ENCODE measurements around the gene CST3. TPM values are rescaled to one million over a fixed set of nuclear protein-coding genes. Genes with fewer than 3 reads are reported as not detected.
"Not testable (repeated sequence)": the region's sequence is repeated elsewhere in the genome, so short reads cannot be mapped to it uniquely, and the experiment has no call there.

CST3 gene
- total RNA-seq, 2 experiments from 2014 or later, result 0.47 to 0.50 TPM

GRCh38 chr20:23659610-23659988 lies 21.8 kb upstream of the CST3 start:
- CTCF ChIA-PET; H3K4me3 Mint-ChIP-seq; H3K27ac Mint-ChIP-seq; DNase-seq; H3K4me1 Mint-ChIP-seq (ENCODE audit: low read depth); H3K36me3 Mint-ChIP-seq (ENCODE audit: low read depth); POLR2A ChIA-PET; ATAC-seq; H3K9me3 Mint-ChIP-seq (ENCODE audit: insufficient read depth); H3K27me3 Mint-ChIP-seq (ENCODE audit: low read depth): not testable (repeated sequence)

GRCh38 chr20:23658989-23659609 lies 21.3 kb upstream of the CST3 start:
- DNase-seq (no peak), ATAC-seq (no peak)
- Mint-ChIP-seq H3K27ac (no peak overlapping the region), H3K9me3 (ENCODE audit: insufficient read depth) (no peaks in the 10 kb centered on the region), H3K4me1 (ENCODE audit: low read depth) (no peaks in the 10 kb centered on the region), H3K36me3 (ENCODE audit: low read depth) (no peaks in the 10 kb centered on the region), H3K4me3 (no peak overlapping the region), H3K27me3 (ENCODE audit: low read depth) (peaks cover 10% of the 10 kb centered on the region)
- ChIA-PET POLR2A (no interaction called here), CTCF (no interaction called here)

DNA sequence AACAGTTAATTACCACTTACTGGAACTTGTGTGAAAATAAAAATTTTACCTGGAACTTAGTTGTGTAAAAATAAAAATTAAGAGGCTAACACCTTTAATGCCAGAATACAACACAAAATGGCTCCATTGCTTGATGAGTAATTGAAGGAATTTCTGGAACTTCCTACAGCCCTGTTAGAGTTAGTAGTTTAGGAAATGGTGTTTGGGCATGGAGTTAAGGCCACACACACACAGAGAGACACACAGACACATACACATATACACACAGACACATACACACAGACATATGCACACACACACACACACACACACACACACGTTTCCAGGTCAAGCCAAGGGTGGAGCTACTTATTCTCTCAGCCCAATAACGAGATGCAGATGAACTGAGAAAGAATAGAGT lies 20.6 kb upstream of the CST3 start:
- no peak for DNase-seq
- H3K27ac Mint-ChIP-seq, result no peak overlapping the region

DNA sequence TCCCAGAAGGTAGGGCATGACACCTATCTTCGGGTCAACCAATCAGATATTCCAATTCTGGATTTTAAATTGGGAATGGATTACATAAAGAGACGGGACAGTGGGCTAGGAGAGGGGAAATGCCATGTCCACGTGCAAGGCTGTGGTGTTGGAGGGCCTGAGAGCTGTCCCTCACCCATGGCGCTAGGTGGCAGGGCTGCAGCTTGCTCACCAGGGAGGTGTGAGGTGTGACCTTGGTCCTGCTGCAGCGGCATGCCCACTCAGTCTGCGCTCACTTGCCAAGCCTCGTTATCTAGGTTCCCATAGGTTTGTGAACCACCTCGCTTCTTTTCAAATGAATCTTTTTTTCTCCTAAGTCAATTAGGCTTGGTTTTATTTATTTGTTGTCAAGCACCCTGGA lies 19.4 kb upstream of the CST3 start:
- DNase-seq, result no peak
- no peak for ATAC-seq

More for the DNA sequence above, 20.6 kb upstream of the CST3 start:
- ChIA-PET POLR2A (no interaction called here), CTCF (no interaction called here)
- no peaks in the 10 kb centered on the region for H3K9me3 Mint-ChIP-seq (ENCODE audit: insufficient read depth)
- H3K36me3 Mint-ChIP-seq (ENCODE audit: low read depth), result no peaks in the 10 kb centered on the region
- ATAC-seq, result no peak
- no peaks in the 10 kb centered on the region for H3K4me1 Mint-ChIP-seq (ENCODE audit: low read depth)
- no peak overlapping the region for H3K4me3 Mint-ChIP-seq
- H3K27me3 Mint-ChIP-seq (ENCODE audit: low read depth), result peaks cover 10% of the 10 kb centered on the region

GRCh38 chr20:23656372-23656771 lies 18.6 kb upstream of the CST3 start:
- H3K27me3 Mint-ChIP-seq (ENCODE audit: low read depth), result peaks cover 10% of the 10 kb centered on the region
- no peaks in the 10 kb centered on the region for H3K4me1 Mint-ChIP-seq (ENCODE audit: low read depth)
- ATAC-seq, result no peak

More for the DNA sequence above, 19.4 kb upstream of the CST3 start:
- H3K27ac Mint-ChIP-seq, result no peak overlapping the region
- H3K36me3 Mint-ChIP-seq (ENCODE audit: low read depth), result no peaks in the 10 kb centered on the region
- H3K4me1 Mint-ChIP-seq (ENCODE audit: low read depth), result no peaks in the 10 kb centered on the region
- H3K9me3 Mint-ChIP-seq (ENCODE audit: insufficient read depth), result no peaks in the 10 kb centered on the region
- H3K4me3 Mint-ChIP-seq, result no peak overlapping the region
- ChIA-PET POLR2A (no interaction called here), CTCF (no interaction called here)
- peaks cover 10% of the 10 kb centered on the region for H3K27me3 Mint-ChIP-seq (ENCODE audit: low read depth)

DNA sequence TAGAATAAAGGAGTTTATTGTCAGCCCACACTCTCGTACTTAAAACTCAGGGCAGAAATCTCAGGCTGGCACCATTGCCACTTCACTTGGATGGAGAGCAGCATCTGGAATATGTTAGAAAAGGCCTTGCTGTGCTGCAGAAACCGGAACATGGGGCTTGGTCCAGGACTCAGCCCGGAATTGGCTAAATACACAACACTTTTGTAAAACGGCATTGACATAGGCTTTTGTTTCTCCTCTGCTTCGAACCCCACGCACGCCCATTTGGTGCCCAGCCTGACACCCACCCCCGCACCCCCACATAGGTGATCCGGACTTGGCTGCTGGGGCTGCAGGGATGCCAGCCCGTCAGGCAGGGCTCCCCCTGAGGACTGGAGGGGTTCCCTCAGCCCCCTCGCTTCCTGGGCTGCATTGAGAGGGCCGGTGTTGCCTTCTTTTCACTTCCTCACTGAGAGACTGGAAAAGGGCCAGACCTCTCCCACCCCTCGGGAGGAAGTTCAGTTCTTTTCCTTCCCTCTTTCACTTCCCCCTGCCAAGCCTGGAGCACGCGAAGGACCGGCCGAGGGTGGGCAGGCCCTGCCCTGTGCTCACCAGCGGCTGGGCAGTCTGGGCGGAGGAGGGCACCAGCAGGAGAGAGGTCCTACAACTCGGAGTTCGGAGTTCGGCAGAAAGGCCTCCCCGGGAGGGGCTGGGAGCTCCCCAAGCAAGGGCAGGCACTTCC lies 17.9 kb upstream of the CST3 start:
- ATAC-seq (no peak), DNase-seq (no peak)
- Mint-ChIP-seq H3K9me3 (ENCODE audit: insufficient read depth) (no peaks in the 10 kb centered on the region), H3K27me3 (ENCODE audit: low read depth) (peaks cover 10% of the 10 kb centered on the region), H3K4me1 (ENCODE audit: low read depth) (no peaks in the 10 kb centered on the region), H3K4me3 (no peak overlapping the region), H3K27ac (no peak overlapping the region), H3K36me3 (ENCODE audit: low read depth) (no peaks in the 10 kb centered on the region)
- CTCF ChIA-PET, result interaction anchor here (1.0 kb wide), 1 partner anchor 12 kb away, joined by 3 read pairs; no protein-coding TSS in a partner anchor
- POLR2A ChIA-PET, result no interaction called here

More at GRCh38 chr20:23656372-23656771, 18.6 kb upstream of the CST3 start:
- no peaks in the 10 kb centered on the region for H3K36me3 Mint-ChIP-seq (ENCODE audit: low read depth)
- H3K9me3 Mint-ChIP-seq (ENCODE audit: insufficient read depth), result no peaks in the 10 kb centered on the region
- POLR2A ChIA-PET, result no interaction called here
- H3K27ac Mint-ChIP-seq, result no peak overlapping the region
- H3K4me3 Mint-ChIP-seq, result no peak overlapping the region
- DNase-seq, result no peak
- CTCF ChIA-PET, result interaction anchor here (1.0 kb wide), 1 partner anchor 11 kb away, joined by 3 read pairs; no protein-coding TSS in a partner anchor

DNA sequence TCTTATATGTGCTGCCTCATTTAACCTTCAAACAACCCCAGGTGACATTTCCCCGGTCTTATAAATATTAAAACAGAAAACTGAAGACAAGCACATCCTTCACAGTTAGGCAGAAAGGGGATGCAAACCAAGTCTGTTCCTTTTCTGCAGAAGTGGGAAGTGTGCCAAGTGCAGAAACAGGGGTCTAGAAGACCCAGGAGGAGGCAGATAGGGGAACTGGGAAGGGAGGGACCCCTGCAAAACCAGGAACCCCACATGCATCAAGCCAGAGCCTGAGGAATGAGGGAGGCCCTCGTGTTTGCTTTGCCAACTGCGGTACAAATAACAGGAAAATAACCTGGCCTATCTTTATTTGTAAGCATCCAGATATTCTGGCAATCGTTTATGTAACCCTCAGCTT lies 17.0 kb upstream of the CST3 start:
- CTCF ChIA-PET, result interaction anchor here (0.8 kb wide), 1 partner anchor 14 kb away, joined by 3 read pairs; no protein-coding TSS in a partner anchor
- Mint-ChIP-seq H3K4me1 (ENCODE audit: low read depth) (no peaks in the 10 kb centered on the region), H3K36me3 (ENCODE audit: low read depth) (no peaks in the 10 kb centered on the region), H3K27me3 (ENCODE audit: low read depth) (peaks cover 10% of the 10 kb centered on the region), H3K4me3 (no peak overlapping the region), H3K27ac (no peak overlapping the region), H3K9me3 (ENCODE audit: insufficient read depth) (no peaks in the 10 kb centered on the region)
- no peak for DNase-seq
- POLR2A ChIA-PET, result no interaction called here
- no peak for ATAC-seq

DNA sequence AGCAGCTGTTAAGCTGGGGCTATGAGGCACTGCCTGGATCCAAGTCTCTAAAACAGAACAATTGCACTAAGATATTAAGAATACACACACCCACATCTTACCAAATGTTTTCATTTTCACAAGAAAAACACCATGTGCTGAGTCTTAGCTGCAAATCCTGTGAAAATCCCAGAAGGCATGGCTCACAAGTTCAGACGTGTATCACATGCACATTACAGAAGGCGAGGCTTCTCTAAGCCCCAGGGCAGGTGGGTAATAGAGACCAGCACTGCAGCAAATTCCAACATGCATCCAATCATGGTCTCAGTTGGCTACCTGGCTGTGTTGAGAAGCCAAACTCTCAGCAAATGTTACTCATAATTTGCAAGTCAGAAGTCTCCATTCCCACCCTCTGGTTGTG lies 16.2 kb upstream of the CST3 start:
- Mint-ChIP-seq H3K4me1 (ENCODE audit: low read depth) (no peaks in the 10 kb centered on the region), H3K4me3 (no peak overlapping the region), H3K27ac (no peak overlapping the region), H3K9me3 (ENCODE audit: insufficient read depth) (no peaks in the 10 kb centered on the region), H3K36me3 (ENCODE audit: low read depth) (no peaks in the 10 kb centered on the region), H3K27me3 (ENCODE audit: low read depth) (peaks cover 10% of the 10 kb centered on the region)
- no peak for DNase-seq
- POLR2A ChIA-PET, result no interaction called here
- CTCF ChIA-PET, result no interaction called here
- no peak for ATAC-seq

- DNase-seq (no peak), ATAC-seq (no peak)
- ChIA-PET CTCF (no interaction called here), POLR2A (no interaction called here)
- no peaks in the 10 kb centered on the region for H3K9me3 Mint-ChIP-seq (ENCODE audit: insufficient read depth)
- H3K27ac Mint-ChIP-seq, result no peak overlapping the region
- H3K36me3 Mint-ChIP-seq (ENCODE audit: low read depth), result no peaks in the 10 kb centered on the region
- H3K4me1 Mint-ChIP-seq (ENCODE audit: low read depth), result no peaks in the 10 kb centered on the region
- H3K4me3 Mint-ChIP-seq, result no peak overlapping the region
- peaks cover 10% of the 10 kb centered on the region for H3K27me3 Mint-ChIP-seq (ENCODE audit: low read depth)
These were observed 15.7 kb upstream of the CST3 start for GRCh38 chr20:23653400-23653938.

GRCh38 chr20:23652926-23653325 lies 15.2 kb upstream of the CST3 start:
- Mint-ChIP-seq H3K4me1 (ENCODE audit: low read depth) (no peaks in the 10 kb centered on the region), H3K4me3 (no peak overlapping the region), H3K27me3 (ENCODE audit: low read depth) (peaks cover 10% of the 10 kb centered on the region), H3K9me3 (ENCODE audit: insufficient read depth) (no peaks in the 10 kb centered on the region), H3K27ac (no peak overlapping the region), H3K36me3 (ENCODE audit: low read depth) (no peaks in the 10 kb centered on the region)
- DNase-seq (no peak), ATAC-seq (no peak)
- ChIA-PET CTCF (no interaction called here), POLR2A (no interaction called here)

- ChIA-PET CTCF (no interaction called here), POLR2A (no interaction called here)
- Mint-ChIP-seq H3K4me1 (ENCODE audit: low read depth) (no peaks in the 10 kb centered on the region), H3K9me3 (ENCODE audit: insufficient read depth) (no peaks in the 10 kb centered on the region), H3K27me3 (ENCODE audit: low read depth) (peaks cover 10% of the 10 kb centered on the region), H3K27ac (no peak overlapping the region), H3K36me3 (ENCODE audit: low read depth) (no peaks in the 10 kb centered on the region), H3K4me3 (no peak overlapping the region)
- no peak for ATAC-seq
- DNase-seq, result no peak
These were observed 14.6 kb upstream of the CST3 start for GRCh38 chr20:23652371-23652770.

GRCh38 chr20:23651117-23651516 lies 13.4 kb upstream of the CST3 start:
- ATAC-seq, result no peak

More at GRCh38 chr20:23651117-23651516, 13.4 kb upstream of the CST3 start:
- no peaks in the 10 kb centered on the region for H3K9me3 Mint-ChIP-seq (ENCODE audit: insufficient read depth)
- ChIA-PET CTCF (no interaction called here), POLR2A (no interaction called here)
- H3K4me3 Mint-ChIP-seq, result no peak overlapping the region
- DNase-seq, result no peak
- H3K36me3 Mint-ChIP-seq (ENCODE audit: low read depth), result no peaks in the 10 kb centered on the region
- H3K27ac Mint-ChIP-seq, result no peak overlapping the region
- H3K4me1 Mint-ChIP-seq (ENCODE audit: low read depth), result no peaks in the 10 kb centered on the region
- peaks cover 4% of the 10 kb centered on the region for H3K27me3 Mint-ChIP-seq (ENCODE audit: low read depth)

Measured in activated CD8-positive, alpha-beta T cell treated with anti-CD3 and anti-CD28 coated beads, Interleukin-2, amount 10 ng/mL, durations not matched to agents 7 days and 5 days (primary cell).